Umbilical cord (tissue), 2 donors: ENCODE results near the gene KPNA1. TPM values are rescaled to one million over a fixed set of nuclear protein-coding genes. Genes with fewer than 3 reads are reported as not detected.
"Not testable (repeated sequence)": the region's sequence is repeated elsewhere in the genome, so short reads cannot be mapped to it uniquely, and the experiment has no call there.

Source experiments
- DNase-seq: peaks from one replicate; pipeline ENCODE4 v3.0.0-alpha.2; 2015; ENCODE audit warnings: low spot score
- total RNA-seq: library from RNA; depleted of rRNA; stranded (reverse); fragments of >200 nt; gene quantifications from one replicate; pipeline ENCODE4 v1.2.3, GENCODE V29; 2014; ENCODE audit warnings: low replicate concordance; ENCODE audit not compliant: insufficient read depth

KPNA1 gene
- total RNA-seq, 1 donor from 2014 or later = 20.0 TPM

DNA sequence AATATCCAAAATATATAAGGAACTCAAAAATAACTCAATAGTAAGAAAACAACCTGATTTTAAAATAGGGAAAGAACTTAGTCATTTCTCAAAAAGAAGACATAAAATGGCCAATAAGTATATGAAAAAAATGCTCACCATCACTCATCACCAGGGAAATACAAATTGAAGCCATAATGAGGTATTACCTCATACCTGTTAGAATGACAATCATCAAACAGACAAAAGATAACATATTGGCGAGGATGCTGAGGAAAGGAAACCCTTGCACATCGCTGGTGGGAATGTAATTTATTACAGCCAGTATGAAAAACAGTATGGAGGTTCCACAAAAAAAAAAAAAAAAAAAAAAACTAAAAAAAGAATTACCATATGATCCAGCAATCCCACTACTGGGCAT is 38.2 kb downstream of the KPNA1 start:
- no peak for DNase-seq

DNA sequence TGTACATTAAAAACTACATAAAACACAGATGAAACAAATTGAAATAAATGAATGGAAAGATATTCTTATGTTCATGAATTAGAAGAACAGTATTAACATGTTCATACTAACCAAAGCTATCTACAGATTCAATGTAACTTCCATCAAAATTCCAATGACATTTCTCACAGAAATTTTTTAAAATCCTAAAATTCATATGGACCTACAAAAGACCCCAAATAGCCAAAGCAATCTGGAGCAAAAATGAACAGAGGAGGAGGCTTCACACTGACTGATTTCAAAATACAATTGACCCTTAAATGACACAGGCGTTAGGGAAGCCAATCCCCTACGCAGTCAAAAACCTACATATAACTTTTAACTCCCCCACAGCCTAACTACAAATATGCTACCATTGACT is 39.4 kb downstream of the KPNA1 start:
- DNase-seq = no peak

DNA sequence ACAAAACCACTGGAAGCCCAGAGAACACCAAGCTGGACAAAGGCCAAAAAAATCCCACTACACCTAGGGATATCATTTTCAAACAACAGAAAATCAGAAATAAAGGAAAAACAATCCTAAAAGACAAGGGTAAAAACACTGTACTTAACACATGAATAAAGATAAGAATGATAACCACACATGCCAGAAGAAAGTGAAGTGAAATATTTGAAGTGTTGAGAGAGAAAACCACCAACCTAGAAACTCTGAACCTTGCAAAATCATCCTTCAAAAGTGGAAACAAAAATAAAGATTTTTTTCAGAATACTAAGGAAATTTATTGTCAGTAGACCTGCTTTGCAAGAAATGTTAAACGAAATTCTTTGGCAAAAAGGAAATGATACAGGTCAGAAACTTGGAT is 45.1 kb downstream of the KPNA1 start:
- no peak for DNase-seq

DNA sequence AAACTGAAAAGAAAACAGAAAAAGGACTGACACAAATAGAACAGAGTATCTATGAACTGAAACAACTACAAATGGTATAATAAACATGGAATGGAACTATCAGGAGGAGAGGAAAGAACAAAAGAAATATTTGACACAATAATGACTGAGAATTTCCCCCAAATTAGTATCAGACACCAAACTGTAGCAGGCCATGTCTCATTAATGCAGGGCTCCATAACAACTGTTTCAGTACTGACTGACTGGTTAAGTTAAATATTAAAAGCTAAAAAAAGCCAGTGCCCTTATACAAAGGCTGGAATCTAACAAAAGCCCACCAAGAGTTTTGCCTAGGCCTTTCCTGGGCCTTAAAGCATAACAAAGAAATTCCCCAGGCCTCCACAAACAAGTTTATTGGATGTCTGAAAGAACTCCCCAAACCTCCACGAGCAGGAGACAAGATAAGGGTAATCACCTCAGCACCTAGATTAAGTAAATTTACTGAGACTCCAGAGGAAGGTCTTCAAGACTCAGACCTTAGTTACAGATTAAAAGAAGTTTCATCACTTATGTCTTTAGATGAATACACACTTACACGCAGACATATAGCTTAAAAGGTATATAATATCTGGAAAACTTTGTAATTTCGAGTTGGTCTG is 45.7 kb downstream of the KPNA1 start:
- no peak for DNase-seq

DNA sequence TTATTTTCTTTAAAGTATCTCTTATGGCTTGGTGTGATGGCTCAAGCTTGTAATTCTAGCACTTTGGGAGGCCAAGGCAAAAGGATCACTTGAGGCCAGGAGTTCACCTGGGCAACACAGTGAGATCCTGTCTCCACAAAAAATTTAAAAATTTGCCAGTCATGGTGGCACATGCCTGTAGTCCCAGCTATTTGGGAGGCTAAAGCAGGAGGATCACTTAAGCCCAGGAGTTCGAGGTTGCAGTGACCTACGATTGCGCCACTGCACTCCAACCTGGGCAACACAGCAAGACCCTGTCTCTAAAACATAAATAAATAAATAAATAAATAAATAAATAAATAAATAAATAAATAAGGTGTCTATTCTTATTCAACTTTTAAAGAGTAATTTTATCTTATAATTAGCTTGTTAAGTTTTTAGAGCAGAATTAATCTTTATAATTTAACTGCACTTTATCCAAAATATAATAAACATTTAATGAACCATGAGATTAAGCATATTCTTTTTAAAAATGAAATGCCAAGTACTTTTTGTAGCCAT is 48.0 kb downstream of the KPNA1 start:
- no peak for DNase-seq

DNA sequence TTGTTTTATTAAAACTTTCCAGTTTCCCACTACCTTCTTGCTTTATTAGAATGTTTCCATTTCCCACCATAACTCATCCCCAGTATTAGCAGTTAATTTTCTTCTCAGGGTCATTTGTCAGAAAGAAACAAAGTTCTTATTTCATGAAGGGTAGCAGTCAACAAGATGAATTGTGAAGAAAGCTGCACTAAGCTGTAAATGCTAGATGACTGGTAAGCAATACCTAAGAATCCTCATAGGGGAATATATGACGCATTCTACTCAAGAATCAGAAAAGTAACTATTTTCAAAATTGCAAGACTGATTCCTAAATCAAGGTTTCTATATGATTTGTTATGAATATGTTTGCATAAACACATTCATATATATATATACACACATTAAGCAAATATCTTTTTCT is 50.1 kb downstream of the KPNA1 start:
- no peak for DNase-seq

DNA sequence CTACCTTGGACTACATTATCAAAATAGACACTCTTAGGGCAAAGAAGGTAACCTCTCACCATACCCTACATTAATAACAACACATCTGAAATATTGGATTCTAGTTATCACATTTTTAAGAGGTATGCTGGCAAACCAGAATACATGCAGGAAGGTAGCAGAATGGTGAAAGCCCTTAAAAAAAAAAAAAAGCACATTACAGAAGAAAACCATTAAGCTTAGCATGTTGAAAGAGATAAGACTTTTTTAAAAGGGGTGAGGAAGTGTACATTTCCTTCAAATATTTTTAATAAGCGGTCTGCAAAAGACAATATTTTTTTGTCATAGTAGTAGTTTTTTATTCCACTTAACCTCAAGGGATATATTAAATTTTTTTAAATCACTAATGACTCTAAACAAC is 52.3 kb downstream of the KPNA1 start:
- DNase-seq = no peak

DNA sequence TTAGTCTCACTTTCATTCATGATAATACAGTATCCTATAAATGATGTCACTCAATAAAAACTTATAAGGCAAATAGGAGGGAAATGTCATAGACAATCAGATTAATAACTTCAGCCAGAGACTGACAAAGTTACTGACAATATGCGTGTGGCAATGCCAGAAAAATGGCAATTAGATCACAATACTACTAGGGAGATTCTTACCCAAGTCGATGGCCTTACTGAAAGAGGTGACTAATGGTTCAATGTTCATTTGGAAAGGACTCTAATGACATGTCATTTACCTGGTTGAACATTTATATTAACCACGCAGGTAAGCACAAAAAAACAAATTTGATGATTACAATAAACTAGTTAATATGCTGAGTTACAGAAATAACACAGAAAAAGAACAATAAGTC is 52.9 kb downstream of the KPNA1 start:
- no peak for DNase-seq

DNA sequence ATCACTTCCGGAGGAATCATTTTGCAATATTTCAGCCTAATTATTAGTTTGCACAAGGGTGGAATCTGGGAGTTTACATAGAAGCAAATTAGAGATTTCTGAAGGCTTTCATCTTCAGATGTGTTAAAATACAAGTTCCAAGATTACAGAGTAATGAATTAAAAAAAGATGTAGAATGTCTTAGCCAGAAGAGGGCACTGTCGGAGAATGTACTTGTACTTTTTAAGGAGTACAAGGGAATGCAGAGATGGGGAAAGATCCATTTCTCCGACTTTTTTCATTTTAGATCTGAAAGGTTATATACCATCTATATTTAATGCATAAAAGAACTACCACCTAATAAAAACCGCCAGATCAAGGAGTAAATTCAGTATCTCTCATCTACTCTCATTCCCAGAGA is 55.7 kb downstream of the KPNA1 start:
- peak; percentile 22 for DNase-seq

DNA sequence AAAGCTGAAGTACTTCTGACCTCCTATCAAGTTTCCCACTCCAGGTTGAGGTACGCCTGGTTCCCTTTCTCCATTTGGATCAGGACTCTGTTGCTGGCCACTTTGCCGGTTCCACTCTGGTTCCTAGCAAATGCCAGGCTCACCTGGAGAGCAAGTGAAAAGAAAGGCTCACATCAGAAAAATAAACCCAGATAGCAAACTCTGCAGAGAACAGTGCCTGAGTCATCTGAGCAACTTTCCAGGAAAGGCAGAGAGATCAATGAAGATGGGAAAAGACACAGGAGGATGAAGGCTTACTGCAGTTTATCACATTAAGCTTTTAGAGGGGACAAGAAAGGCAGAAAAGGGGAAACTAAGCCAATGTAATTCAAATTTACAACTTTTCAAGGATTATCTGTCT is 57.0 kb downstream of the KPNA1 start:
- no peak for DNase-seq

DNA sequence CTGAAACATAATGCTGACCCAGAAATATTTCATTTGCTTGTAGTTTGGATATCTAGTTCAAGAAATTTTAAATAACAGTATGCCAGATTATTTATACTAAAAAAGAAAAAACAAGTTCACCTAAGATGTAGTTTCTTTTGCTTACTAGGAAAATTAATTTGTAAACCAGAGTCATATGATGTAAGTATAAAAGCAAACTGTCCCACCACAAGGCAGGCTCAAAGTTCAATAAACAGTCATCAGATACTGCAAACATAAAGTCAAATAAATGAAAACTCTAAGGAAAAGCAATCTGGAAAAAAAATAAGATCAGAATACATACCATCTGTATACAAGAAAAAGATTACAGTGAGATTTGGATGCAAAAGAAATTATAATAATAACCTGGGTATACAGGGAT is 58.7 kb downstream of the KPNA1 start:
- no peak for DNase-seq

DNA sequence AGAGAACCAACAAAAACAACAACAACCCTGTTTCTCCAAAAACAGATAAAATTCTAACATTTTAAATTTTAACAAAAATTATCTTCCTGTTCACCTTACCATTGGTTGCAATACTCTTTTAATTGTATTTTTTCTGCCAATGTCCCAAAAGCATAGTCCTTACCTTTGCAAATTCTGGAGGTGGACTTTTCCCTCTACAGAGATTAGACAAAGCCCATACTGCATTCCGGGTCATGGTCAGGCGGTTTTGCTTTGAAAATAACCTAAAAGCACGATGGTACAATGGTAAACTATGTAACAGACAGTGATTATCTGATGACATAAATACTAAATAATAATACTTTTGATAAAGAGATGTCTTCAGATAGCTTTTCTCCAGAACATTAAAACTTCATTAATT is 63.4 kb downstream of the KPNA1 start:
- no peak for DNase-seq

DNA sequence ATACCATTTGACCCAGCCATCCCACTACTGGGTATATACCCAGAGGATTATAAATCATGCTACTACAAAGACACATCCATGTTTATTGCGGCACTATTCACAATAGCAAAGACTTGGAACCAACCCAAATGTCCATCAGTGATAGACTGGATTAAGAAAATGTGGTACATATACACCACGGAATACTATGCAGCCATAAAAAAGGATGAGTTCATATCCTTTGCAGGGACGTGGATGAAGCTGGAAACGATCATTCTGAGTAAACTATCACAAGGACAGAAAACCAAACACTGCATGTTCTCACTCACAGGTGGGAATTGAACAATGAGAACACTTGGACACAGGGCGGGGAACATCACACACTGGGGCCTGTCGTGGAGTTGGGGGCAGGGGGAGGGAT is 66.5 kb downstream of the KPNA1 start:
- not testable (repeated sequence) for DNase-seq

DNA sequence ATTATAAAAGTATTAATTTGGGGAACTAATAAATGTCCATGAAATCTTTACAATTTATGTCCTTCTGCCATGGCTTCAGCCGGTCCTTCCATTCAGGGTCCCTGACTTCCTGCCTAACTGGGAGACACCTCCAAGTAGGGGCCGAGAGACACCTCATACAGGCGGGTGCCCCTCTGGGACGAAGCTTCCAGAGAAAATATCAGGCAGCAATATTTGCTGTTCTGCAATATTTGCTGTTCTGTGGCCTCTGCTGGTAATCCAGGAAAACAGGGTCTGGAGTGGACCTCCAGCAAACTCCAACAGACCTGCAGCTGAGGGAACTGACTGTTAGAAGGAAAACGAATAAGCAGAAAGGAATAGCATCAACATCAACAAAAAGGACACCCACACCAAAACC is 70.2 kb downstream of the KPNA1 start:
- DNase-seq = not testable (repeated sequence)

DNA sequence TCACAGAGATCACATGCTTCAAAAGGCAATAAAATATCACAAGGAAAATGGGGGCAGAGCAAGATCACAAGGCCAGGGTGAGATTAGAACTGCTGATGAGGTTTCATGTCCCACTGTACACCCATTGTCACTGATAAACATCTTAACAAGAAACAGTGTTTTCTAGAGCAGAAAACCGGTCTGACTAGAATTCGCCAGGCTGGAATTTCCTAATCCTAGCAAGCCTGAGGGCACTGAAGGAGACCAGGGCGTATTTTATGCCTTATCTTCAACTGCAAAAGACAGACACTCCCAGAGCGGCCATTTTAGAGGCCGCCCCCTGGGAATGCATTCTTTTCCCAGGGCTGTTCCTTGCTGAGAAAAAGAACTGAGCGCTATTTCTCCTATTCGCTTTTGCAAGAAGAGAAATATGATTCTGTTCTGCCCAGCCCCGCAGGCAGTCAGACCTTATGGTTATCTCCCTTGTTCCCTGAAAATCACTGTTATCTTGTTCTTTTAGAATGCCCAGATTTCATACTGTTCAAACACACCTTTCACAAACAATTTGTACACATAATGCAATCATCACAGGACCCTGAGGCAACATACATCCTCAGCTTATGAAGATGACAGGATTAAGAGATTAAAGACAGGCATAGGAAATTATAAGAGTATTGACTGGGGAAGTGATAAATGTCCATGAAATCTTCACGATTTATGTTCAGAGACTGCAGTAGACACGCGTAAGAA is 70.8 kb downstream of the KPNA1 start:
- DNase-seq = peak; percentile 8

DNA sequence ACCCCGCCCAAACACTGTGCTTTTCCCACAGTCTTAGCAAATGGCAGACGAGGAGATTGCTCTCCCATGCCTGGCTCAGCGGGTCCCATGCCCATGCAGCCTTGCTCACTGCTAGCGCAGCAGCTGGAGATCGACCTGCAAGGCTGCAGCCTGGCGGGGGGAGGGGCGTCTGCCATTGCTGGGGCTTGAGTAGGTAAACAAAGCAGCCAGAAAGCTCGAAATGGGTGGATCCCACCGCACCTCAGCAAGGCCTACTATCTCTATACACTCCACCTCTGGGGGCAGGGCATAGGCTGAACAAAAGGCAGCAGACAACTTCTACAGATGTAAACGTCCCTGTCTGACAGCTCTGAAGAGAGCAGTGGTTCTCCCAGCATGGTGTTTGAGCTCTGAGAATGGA is 71.6 kb downstream of the KPNA1 start:
- DNase-seq = no peak

DNA sequence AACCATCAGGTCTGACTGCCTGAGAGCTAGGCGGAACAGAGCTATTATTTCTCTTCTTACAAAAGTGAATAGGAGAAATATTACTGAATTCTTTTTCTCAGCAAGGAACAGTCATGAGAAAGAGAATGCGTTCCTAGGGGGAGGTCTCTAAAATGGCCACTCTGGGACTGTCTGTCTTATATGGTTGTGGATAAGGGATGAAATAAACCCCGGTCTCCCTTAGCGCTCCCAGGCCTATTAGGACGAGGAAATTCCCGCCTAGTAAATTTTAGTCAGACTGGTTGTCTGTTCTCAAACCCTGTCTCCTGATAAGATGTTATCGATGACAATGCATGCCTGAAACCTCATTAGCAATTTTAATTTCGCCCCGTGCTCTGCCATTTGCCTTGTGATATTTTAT is 78.8 kb downstream of the KPNA1 start:
- DNase-seq = no peak

DNA sequence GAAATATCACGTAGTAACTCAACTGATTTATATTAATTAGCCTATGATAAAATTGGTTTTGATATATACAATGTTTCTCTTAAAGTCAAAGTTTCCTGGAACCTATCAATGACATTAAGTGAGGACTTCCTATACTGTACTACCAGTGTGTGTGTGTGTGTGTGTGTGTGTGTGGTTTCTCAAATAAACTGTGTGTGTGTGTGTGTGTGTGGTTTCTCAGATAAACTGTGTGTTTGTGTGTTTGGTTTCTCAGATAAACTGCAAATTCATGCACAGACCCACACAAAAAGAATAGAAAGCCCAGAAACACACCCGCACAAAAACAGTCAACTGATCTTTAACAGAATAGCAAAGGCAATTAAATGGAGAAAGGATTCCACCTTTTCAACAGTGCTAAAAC is 84.4 kb downstream of the KPNA1 start:
- DNase-seq = no peak

DNA sequence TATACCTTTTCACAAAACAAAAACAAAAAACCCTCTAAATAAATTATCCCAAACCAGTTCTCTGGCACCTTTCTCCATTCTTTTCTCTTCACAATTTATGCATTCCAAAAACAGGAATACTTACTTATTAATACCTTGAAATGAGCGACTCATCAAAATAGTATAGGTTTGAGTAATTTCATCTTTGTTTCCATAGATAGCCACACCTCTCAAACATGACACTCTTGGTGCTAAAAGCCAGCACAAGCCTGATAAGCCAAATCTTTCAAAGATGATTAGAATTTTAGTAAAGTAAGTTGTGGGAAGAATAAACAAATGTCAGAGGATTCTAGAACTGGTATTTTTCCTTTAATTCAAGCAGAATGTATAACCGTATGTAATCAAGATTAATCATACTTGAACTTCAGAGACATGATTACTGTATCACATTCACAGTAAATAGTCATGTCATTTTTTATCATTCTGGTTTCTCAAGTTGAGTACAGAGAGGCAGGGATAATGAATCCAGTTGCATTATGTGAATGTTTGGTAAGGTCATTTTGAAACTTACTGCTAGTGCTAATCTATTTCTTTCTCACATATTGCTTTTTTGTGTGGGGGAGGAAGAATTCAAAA is 86.8 kb downstream of the KPNA1 start:
- no peak for DNase-seq

DNA sequence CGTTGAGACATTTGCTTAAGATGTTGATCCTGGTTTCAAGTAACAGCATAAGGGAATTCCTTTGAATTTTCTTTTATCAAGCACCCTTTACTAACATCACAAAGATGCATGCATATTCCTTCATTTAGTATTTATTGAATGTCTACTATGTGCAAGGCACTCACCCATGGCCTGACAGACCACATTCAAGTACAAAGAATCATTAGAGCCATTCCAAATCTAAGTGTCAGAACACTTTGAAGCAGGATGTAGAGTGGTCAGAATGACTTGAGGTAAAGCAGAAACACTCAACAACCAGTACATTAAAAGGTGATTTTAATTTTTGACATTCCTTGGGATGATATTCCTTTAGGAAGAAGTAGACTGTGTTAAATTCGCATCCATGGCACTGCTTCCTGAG is 92.9 kb downstream of the KPNA1 start:
- DNase-seq = no peak

DNA sequence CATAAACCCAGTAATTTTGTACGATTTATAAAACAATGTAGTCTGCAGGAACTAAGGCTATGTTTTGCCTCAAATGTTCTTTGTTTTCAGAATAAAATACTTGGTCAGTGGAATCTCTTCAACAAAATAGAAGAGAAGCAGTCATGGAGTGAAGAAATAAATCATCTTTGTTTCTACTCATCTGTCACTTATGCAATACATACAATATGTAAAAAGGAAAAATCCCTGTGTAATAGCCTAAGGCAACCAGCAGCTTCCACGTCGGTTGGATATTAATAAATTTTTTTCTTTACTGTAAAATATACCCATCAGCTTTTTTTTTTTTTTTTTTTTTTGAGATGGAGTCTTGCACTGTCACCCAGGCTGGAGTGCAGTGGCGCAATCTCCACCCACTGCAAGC is 93.6 kb downstream of the KPNA1 start:
- no peak for DNase-seq

DNA sequence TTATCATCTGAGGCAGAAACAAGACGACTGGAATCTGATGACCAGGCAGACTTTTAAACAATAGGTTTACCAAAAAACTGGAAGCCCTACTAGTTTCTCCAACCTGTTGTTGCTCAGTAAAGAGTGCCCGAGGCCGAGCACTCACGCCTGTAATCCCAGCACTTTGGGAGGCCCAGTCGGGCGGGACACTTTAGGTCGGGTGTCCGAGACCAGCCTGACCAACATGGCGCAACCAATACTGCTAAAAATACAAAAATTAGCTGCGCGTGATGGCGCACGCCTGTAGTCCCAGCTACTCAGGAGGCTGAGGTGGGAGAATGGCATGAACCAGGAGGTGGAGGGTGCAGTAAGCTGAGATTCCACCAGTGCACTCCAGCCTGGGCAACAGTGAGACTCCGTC is 97.8 kb downstream of the KPNA1 start:
- DNase-seq = no peak
